ENCODE data around the gene UBIAD1. TPM values are rescaled to one million over a fixed set of nuclear protein-coding genes. Genes with fewer than 3 reads are reported as not detected.

UBIAD1 gene
- total and polyA plus RNA-seq, 9 of the 15 experiments (the other 6 are each of a cell fraction or from before 2014, with no cell fraction given): 6.2 to 34.3 (median 22.3) TPM

DNA sequence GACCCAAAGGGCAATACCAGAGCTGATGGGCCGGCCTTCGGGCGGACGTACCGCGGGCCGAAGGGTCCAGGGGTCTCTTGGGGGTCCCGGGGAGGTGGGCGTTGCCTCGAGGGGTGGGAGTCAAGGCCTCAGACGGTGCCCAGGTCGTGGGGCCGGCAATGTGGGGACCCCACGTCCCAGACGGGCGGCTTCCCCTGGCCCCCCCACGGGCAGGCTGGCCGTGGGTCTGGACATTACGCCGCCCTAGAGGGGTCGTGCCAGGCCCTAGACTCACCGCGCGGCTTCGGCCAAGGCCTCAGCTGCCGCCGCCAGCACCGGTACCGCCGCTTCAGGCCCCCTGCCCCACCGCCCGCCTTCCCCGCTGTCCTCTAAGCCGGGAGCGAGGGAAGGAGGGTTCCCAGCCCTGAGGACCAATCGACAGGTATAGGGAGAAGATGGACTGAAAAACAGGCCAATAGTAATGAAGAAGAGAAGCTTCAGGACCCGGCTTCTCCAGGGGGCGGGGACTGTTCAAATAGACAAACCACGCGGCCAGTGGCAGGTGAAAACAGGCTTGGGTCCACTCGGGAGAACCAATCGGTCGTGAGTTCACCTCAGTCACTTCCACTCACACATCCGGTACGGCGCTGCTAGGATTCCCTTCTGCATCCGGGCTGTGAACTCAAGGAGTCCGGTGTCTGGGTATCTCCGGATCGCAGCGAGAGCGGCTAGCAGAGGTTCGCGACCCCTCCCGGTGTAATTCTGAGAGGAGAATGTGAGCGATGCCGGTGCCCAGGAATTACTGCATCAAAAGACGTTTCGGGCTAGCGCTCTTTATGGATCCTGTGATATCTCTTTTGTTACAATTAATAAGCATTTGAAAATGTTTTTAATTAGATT, 10.6 kb upstream of the UBIAD1 start, which contains the start of gene MTOR (continued):
- TF ChIP-seq CTCFL (IDR thresholded peaks at IDR 0.05; ENCODE audit: borderline replicate concordance, insufficient read depth, low read depth, low read length, poor library complexity, severe bottlenecking) (no peak), BMI1 (IDR thresholded peaks at IDR 0.05; ENCODE audit: low read length) (no peak), CBFA2T3 (IDR thresholded peaks at IDR 0.05) (no peak), PREB (CRISPR knock-in tag; IDR thresholded peaks at IDR 0.05) (0 out of 2 replicates have a peak, but pooled peaks have one; percentile 40), HLTF (IDR thresholded peaks at IDR 0.05) (no peak), ZC3H4 (CRISPR knock-in tag; IDR thresholded peaks at IDR 0.05; ENCODE audit: borderline replicate concordance) (no peak), SRF (CRISPR knock-in tag; IDR thresholded peaks at IDR 0.05) (no peak; a peak in 1 of 4 replicates), RBFOX2 (IDR thresholded peaks at IDR 0.05; ENCODE audit: low read depth, low read length) (peak; percentile 90), NR2C2 (CRISPR knock-in tag; IDR thresholded peaks at IDR 0.05) (peak; percentile 77), NR2C2 (tag; IDR thresholded peaks at IDR 0.05) (peak; percentile 98), KLF13 (tag; IDR thresholded peaks at IDR 0.05; ENCODE audit: borderline replicate concordance, low read depth) (no peak), CCAR2 (IDR thresholded peaks at IDR 0.05; ENCODE audit: low read depth, low read length) (no peak), CHD1 (IDR thresholded peaks at IDR 0.05; ENCODE audit: low read length) (no peak), COPS2 (conservative IDR thresholded peaks at IDR 0.05) (no peak), CBX1 (IDR thresholded peaks at IDR 0.05; ENCODE audit: low read depth) (no peak), KLF16 (IDR thresholded peaks at IDR 0.05) (no peak)
- TF ChIP-seq, protein P1, sequence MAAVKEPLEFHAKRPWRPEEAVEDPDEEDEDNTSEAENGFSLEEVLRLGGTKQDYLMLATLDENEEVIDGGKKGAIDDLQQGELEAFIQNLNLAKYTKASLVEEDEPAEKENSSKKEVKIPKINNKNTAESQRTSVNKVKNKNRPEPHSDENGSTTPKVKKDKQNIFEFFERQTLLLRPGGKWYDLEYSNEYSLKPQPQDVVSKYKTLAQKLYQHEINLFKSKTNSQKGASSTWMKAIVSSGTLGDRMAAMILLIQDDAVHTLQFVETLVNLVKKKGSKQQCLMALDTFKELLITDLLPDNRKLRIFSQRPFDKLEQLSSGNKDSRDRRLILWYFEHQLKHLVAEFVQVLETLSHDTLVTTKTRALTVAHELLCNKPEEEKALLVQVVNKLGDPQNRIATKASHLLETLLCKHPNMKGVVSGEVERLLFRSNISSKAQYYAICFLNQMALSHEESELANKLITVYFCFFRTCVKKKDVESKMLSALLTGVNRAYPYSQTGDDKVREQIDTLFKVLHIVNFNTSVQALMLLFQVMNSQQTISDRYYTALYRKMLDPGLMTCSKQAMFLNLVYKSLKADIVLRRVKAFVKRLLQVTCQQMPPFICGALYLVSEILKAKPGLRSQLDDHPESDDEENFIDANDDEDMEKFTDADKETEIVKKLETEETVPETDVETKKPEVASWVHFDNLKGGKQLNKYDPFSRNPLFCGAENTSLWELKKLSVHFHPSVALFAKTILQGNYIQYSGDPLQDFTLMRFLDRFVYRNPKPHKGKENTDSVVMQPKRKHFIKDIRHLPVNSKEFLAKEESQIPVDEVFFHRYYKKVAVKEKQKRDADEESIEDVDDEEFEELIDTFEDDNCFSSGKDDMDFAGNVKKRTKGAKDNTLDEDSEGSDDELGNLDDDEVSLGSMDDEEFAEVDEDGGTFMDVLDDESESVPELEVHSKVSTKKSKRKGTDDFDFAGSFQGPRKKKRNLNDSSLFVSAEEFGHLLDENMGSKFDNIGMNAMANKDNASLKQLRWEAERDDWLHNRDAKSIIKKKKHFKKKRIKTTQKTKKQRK (IDR thresholded peaks at IDR 0.05; ENCODE audit: borderline replicate concordance, low read depth, low read length): peak; percentile 95
- TF ChIP-seq, protein P2, sequence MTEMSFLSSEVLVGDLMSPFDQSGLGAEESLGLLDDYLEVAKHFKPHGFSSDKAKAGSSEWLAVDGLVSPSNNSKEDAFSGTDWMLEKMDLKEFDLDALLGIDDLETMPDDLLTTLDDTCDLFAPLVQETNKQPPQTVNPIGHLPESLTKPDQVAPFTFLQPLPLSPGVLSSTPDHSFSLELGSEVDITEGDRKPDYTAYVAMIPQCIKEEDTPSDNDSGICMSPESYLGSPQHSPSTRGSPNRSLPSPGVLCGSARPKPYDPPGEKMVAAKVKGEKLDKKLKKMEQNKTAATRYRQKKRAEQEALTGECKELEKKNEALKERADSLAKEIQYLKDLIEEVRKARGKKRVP (CRISPR knock-in tag; IDR thresholded peaks at IDR 0.05): no peak
